Activated CD8-positive, alpha-beta T cell treated with anti-CD3 and anti-CD28 coated beads, Interleukin-2, amount 10 ng/mL, durations not matched to agents 7 days and 5 days (primary cell): ENCODE data around the gene ASXL1. TPM values are rescaled to one million over a fixed set of nuclear protein-coding genes. Genes with fewer than 3 reads are reported as not detected.

Experiments used
- ATAC-seq: fragments of 150-1000 bp; cut with Tn5 transposase; one replicate; pipeline ENCODE4 v1.10.0; 2021; ENCODE audit warnings: moderate library complexity
- CTCF ChIA-PET: fragments of 350-600 bp; sonication (Branson Sonifier 250); formaldehyde crosslinking; loops from one replicate; lab custom pipeline; 2021; ENCODE audit warnings: antibody characterized with exemption; lab: Charles Lee
- POLR2A ChIA-PET: fragments of 350-600 bp; sonication (Branson Sonifier 250); formaldehyde crosslinking; loops from one replicate; lab custom pipeline; 2021; ENCODE audit warnings: antibody characterized with exemption; lab: Charles Lee
- DNase-seq: peaks from one replicate; pipeline ENCODE4 v3.0.0-alpha.2; 2020
- H3K27ac Mint-ChIP-seq: one replicate; pipeline ENCODE4 v1.8.0; 2021; ENCODE audit warnings: mild to moderate bottlenecking, mixed read lengths
- H3K27me3 Mint-ChIP-seq: one replicate; pipeline ENCODE4 v1.8.0; 2021; ENCODE audit warnings: low read depth, mixed read lengths
- H3K36me3 Mint-ChIP-seq: one replicate; pipeline ENCODE4 v1.8.0; 2021; ENCODE audit warnings: low read depth, mixed read lengths
- H3K4me1 Mint-ChIP-seq: one replicate; pipeline ENCODE4 v1.8.0; 2021; ENCODE audit warnings: low read depth, mixed read lengths
- H3K4me3 Mint-ChIP-seq: one replicate; pipeline ENCODE4 v1.8.0; 2021; ENCODE audit warnings: mild to moderate bottlenecking, mixed read lengths
- H3K9me3 Mint-ChIP-seq: one replicate; pipeline ENCODE4 v1.8.0; 2022; ENCODE audit warnings: mixed read lengths; ENCODE audit not compliant: insufficient read depth
- total RNA-seq, 2 experiments: library from RNA; stranded (reverse); gene quantifications; one replicate each; pipeline ENCODE4 v1.2.3, GENCODE V29; 2021

Gene ASXL1
- total RNA-seq, 2 experiments from 2014 or later, result 91.7 to 97.4 TPM

GRCh38 chr20:32415494-32415893 lies 57.4 kb downstream of the ASXL1 start:
- Mint-ChIP-seq H3K4me3 (no peak overlapping the region), H3K27me3 (no peaks in the 10 kb centered on the region), H3K9me3 (no peaks in the 10 kb centered on the region), H3K27ac (peak overlapping the region; percentile 3), H3K4me1 (peaks cover 36% of the 10 kb centered on the region), H3K36me3 (peaks cover 29% of the 10 kb centered on the region)
- DNase-seq (no peak), ATAC-seq (no peak)
- POLR2A ChIA-PET, result interaction anchor here (0.6 kb wide), 1 partner anchor 119 kb away, joined by 3 read pairs; no protein-coding TSS in a partner anchor
- CTCF ChIA-PET, result no interaction called here

GRCh38 chr20:32416206-32416605 lies 58.1 kb downstream of the ASXL1 start:
- DNase-seq, result no peak
- peaks cover 32% of the 10 kb centered on the region for H3K36me3 Mint-ChIP-seq
- no peak overlapping the region for H3K27ac Mint-ChIP-seq
- ChIA-PET POLR2A (interaction anchor here (0.6 kb wide), 1 partner anchor 120 kb away, joined by 3 read pairs; no protein-coding TSS in a partner anchor), CTCF (interaction anchor here (0.9 kb wide), 1 partner anchor 23 kb away, joined by 3 read pairs; no protein-coding TSS in a partner anchor)
- H3K4me1 Mint-ChIP-seq, result peaks cover 36% of the 10 kb centered on the region
- H3K9me3 Mint-ChIP-seq, result no peaks in the 10 kb centered on the region
- no peak overlapping the region for H3K4me3 Mint-ChIP-seq
- no peak for ATAC-seq
- H3K27me3 Mint-ChIP-seq, result no peaks in the 10 kb centered on the region

- Mint-ChIP-seq H3K27ac (no peak overlapping the region), H3K36me3 (peaks cover 27% of the 10 kb centered on the region), H3K4me1 (peaks cover 20% of the 10 kb centered on the region), H3K4me3 (no peak overlapping the region), H3K9me3 (no peaks in the 10 kb centered on the region), H3K27me3 (no peaks in the 10 kb centered on the region)
- DNase-seq (no peak), ATAC-seq (no peak)
- POLR2A ChIA-PET, result no interaction called here
- CTCF ChIA-PET, result no interaction called here
Measured at GRCh38 chr20:32418376-32418775, 60.2 kb downstream of the ASXL1 start.

GRCh38 chr20:32421290-32421689 lies 63.2 kb downstream of the ASXL1 start:
- peaks cover 5% of the 10 kb centered on the region for H3K4me1 Mint-ChIP-seq
- ChIA-PET CTCF (no interaction called here), POLR2A (no interaction called here)
- no peak overlapping the region for H3K4me3 Mint-ChIP-seq
- peaks cover 23% of the 10 kb centered on the region for H3K36me3 Mint-ChIP-seq
- no peaks in the 10 kb centered on the region for H3K27me3 Mint-ChIP-seq
- ATAC-seq (no peak), DNase-seq (no peak)
- no peak overlapping the region for H3K27ac Mint-ChIP-seq
- H3K9me3 Mint-ChIP-seq, result no peaks in the 10 kb centered on the region

- H3K36me3 Mint-ChIP-seq, result peaks cover 52% of the 10 kb centered on the region
- no peaks in the 10 kb centered on the region for H3K4me1 Mint-ChIP-seq
- H3K27ac Mint-ChIP-seq, result no peak overlapping the region
- ChIA-PET CTCF (interaction anchor here (2.3 kb wide), 1 partner anchor 42 kb away, joined by 5 read pairs; no protein-coding TSS in a partner anchor), POLR2A (no interaction called here)
- ATAC-seq (no peak), DNase-seq (no peak)
- no peak overlapping the region for H3K4me3 Mint-ChIP-seq
- no peaks in the 10 kb centered on the region for H3K9me3 Mint-ChIP-seq
- H3K27me3 Mint-ChIP-seq, result no peaks in the 10 kb centered on the region
Measured at GRCh38 chr20:32427996-32428395, 69.9 kb downstream of the ASXL1 start.

- CTCF ChIA-PET, result no interaction called here
- no peaks in the 10 kb centered on the region for H3K4me1 Mint-ChIP-seq
Measured at GRCh38 chr20:32429343-32429742, 71.2 kb downstream of the ASXL1 start.

GRCh38 chr20:32429745-32430360 lies 71.7 kb downstream of the ASXL1 start:
- H3K27me3 Mint-ChIP-seq, result no peaks in the 10 kb centered on the region
- no peaks in the 10 kb centered on the region for H3K4me1 Mint-ChIP-seq
- CTCF ChIA-PET, result interaction anchor here (1.4 kb wide), 1 partner anchor 223 kb away, joined by 6 read pairs; no protein-coding TSS in a partner anchor
- POLR2A ChIA-PET, result interaction anchor here (0.6 kb wide), 1 partner anchor 49 kb away, joined by 3 read pairs; no protein-coding TSS in a partner anchor
- no peak for ATAC-seq
- H3K36me3 Mint-ChIP-seq, result peaks cover 68% of the 10 kb centered on the region
- H3K4me3 Mint-ChIP-seq, result no peak overlapping the region
- no peak overlapping the region for H3K27ac Mint-ChIP-seq
- no peaks in the 10 kb centered on the region for H3K9me3 Mint-ChIP-seq
- peak; percentile 1 for DNase-seq

More at GRCh38 chr20:32429343-32429742, 71.2 kb downstream of the ASXL1 start:
- ATAC-seq, result no peak
- no peak overlapping the region for H3K27ac Mint-ChIP-seq
- no peak overlapping the region for H3K4me3 Mint-ChIP-seq
- POLR2A ChIA-PET, result no interaction called here
- H3K27me3 Mint-ChIP-seq, result no peaks in the 10 kb centered on the region
- peaks cover 66% of the 10 kb centered on the region for H3K36me3 Mint-ChIP-seq
- no peaks in the 10 kb centered on the region for H3K9me3 Mint-ChIP-seq
- DNase-seq, result no peak

- Mint-ChIP-seq H3K9me3 (no peaks in the 10 kb centered on the region), H3K27ac (no peak overlapping the region), H3K27me3 (no peaks in the 10 kb centered on the region), H3K4me1 (no peaks in the 10 kb centered on the region), H3K36me3 (peaks cover 77% of the 10 kb centered on the region), H3K4me3 (no peak overlapping the region)
- ChIA-PET CTCF (no interaction called here), POLR2A (interaction anchor here (0.6 kb wide), 2 partner anchors 18 to 260 kb away, joined by 3 to 5 read pairs; no protein-coding TSS in a partner anchor)
- peak; percentile 8 for DNase-seq
- no peak for ATAC-seq
Measured at GRCh38 chr20:32431457-32431856, 73.3 kb downstream of the ASXL1 start.

- CTCF ChIA-PET, result no interaction called here
Measured at GRCh38 chr20:32432277-32432676, 74.1 kb downstream of the ASXL1 start.

GRCh38 chr20:32433311-32434021 lies 75.3 kb downstream of the ASXL1 start:
- DNase-seq, result peak; percentile 11
- peaks cover under 1% of the 10 kb centered on the region for H3K4me1 Mint-ChIP-seq
- no peaks in the 10 kb centered on the region for H3K9me3 Mint-ChIP-seq
- no peak overlapping the region for H3K27ac Mint-ChIP-seq
- peaks cover 76% of the 10 kb centered on the region for H3K36me3 Mint-ChIP-seq
- ChIA-PET CTCF (interaction anchor here (1.2 kb wide), 1 partner anchor 88 kb away, joined by 3 read pairs; no protein-coding TSS in a partner anchor), POLR2A (no interaction called here)
- no peaks in the 10 kb centered on the region for H3K27me3 Mint-ChIP-seq
- no peak overlapping the region for H3K4me3 Mint-ChIP-seq
- ATAC-seq, result no peak

More at GRCh38 chr20:32432277-32432676, 74.1 kb downstream of the ASXL1 start:
- H3K9me3 Mint-ChIP-seq, result no peaks in the 10 kb centered on the region
- no peak overlapping the region for H3K4me3 Mint-ChIP-seq
- H3K36me3 Mint-ChIP-seq, result peaks cover 79% of the 10 kb centered on the region
- no peak overlapping the region for H3K27ac Mint-ChIP-seq
- DNase-seq, result no peak
- H3K27me3 Mint-ChIP-seq, result no peaks in the 10 kb centered on the region
- POLR2A ChIA-PET, result no interaction called here
- no peaks in the 10 kb centered on the region for H3K4me1 Mint-ChIP-seq
- no peak for ATAC-seq

GRCh38 chr20:32434434-32434833 lies 76.3 kb downstream of the ASXL1 start:
- H3K9me3 Mint-ChIP-seq, result no peaks in the 10 kb centered on the region
- H3K36me3 Mint-ChIP-seq, result peaks cover 77% of the 10 kb centered on the region
- ATAC-seq (no peak), DNase-seq (no peak)
- ChIA-PET CTCF (interaction anchor here (1.2 kb wide), 1 partner anchor 87 kb away, joined by 3 read pairs; no protein-coding TSS in a partner anchor), POLR2A (interaction anchor here (0.7 kb wide), 1 partner anchor 54 kb away, joined by 3 read pairs; no protein-coding TSS in a partner anchor)
- no peak overlapping the region for H3K27ac Mint-ChIP-seq
- H3K4me1 Mint-ChIP-seq, result peaks cover 10% of the 10 kb centered on the region
- H3K27me3 Mint-ChIP-seq, result no peaks in the 10 kb centered on the region
- no peak overlapping the region for H3K4me3 Mint-ChIP-seq
